Measurements from ENCODE around the gene PRR5. TPM values are rescaled to one million over a fixed set of nuclear protein-coding genes. Genes with fewer than 3 reads are reported as not detected.

PRR5 gene
- total RNA-seq, 2 experiments from 2014 or later = 13.6 TPM

Other genes with a start within 250 kb of the PRR5 start
- gene RTL6, start 204.0 kb upstream of the PRR5 start, total RNA-seq = 1 to 10 TPM; 7.4 to 8.0 TPM
- gene ARHGAP8, start 50.4 kb downstream of the PRR5 start, total RNA-seq = 1 to 10 TPM; 3.3 to 3.4 TPM